Measurements from ENCODE around the gene SPATA16. TPM values are rescaled to one million over a fixed set of nuclear protein-coding genes. Genes with fewer than 3 reads are reported as not detected.

The SPATA16 gene
- total RNA-seq, 2 donors from 2014 or later, result not detected

DNA sequence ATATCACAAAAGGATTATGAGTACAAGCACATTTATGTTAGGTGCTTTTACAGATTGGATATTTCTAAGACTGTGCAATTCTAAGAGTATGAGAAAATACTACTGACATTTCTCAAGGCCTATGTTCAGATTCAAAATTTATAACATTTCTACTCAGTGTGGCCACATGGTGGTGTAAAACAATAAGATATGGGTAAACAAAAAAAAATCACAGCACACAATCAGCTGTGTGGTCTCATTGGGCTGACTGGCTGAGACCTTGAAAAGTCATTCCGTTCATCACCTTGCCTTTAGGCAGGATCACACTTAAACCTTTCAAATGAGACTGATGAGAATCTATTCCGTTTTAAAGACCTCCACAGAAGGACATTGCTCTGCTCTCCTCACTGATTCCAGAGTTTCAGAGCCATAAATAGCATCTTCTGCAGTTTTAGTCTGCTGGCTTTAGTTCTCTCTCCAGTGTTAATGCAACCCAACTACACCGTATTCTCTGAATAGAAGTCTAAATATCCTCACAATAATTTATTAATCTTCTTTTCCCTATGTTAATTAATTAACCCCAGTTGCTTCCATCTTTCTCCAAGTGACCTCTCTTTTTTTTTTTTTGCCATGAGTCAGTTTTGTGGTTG is 158.2 kb downstream of the SPATA16 start:
- H3K27ac ChIP-seq (ENCODE audit: low read depth, low read length), result no peak overlapping the region
- 71 to 84% methylated on average over 2 to 3 of the region's 3 CpGs for WGBS, 2 experiments (ENCODE audit: insufficient coverage in 1 of 2, insufficient read length in 1 of 2)
- no peak overlapping the region for H3K9ac ChIP-seq (ENCODE audit: extremely low read depth, low read length, poor library complexity, severe bottlenecking)
- no peaks in the 10 kb centered on the region for H3K36me3 Mint-ChIP-seq (ENCODE audit: low read depth)
- H3K9me3 Mint-ChIP-seq, result no peaks in the 10 kb centered on the region
- H3K4me1 Mint-ChIP-seq, result no peaks in the 10 kb centered on the region
- no peaks in the 10 kb centered on the region for H3K27me3 Mint-ChIP-seq (ENCODE audit: insufficient read depth)
- no peaks in the 10 kb centered on the region for H3K36me3 ChIP-seq (ENCODE audit: control insufficient read depth, insufficient read depth, low read length)
- no peak for DNase-seq
- TF ChIP-seq CTCF (conservative IDR thresholded peaks at IDR 0.05), result peak; percentile 41
- no peaks in the 10 kb centered on the region for H3K27me3 ChIP-seq (ENCODE audit: control insufficient read depth, insufficient read depth, low read length, poor library complexity, severe bottlenecking)
- H3K4me1 ChIP-seq (ENCODE audit: control insufficient read depth, insufficient read depth, low read length), result no peaks in the 10 kb centered on the region
- no peaks in the 10 kb centered on the region for H3K9me3 ChIP-seq (ENCODE audit: control insufficient read depth, low read length)
- no peak overlapping the region for H3K4me3 ChIP-seq (ENCODE audit: low read length)
- H3K27ac Mint-ChIP-seq, result no peak overlapping the region
- no peak overlapping the region for H3K4me3 Mint-ChIP-seq

DNA sequence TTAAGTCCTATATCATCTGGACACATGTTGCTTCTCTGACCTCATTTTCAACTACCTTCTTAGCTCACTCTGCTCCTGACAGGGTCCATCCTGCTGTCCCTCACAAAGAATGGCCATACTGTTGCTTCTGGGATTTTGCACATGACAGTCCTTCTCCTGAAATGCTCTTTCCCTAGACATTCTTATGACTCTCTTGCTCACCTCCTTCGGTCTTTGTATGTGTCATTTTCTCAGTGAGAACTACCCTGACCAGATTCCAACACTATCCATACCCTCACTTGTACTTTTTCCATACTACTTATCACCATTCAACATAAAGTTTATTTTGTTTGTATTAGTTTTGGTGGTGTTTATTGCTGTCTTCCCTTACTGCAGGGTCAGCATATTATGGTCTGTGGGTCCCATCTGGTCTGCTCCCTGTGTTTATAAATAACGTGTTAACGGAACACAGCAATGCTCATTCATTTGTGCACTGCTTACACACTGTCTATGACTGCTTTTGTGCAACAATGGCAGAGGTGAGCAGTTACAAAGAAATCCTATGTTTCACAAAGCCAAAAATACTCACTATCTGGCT is 159.5 kb downstream of the SPATA16 start:
- Mint-ChIP-seq H3K9me3 (no peaks in the 10 kb centered on the region), H3K36me3 (ENCODE audit: low read depth) (no peaks in the 10 kb centered on the region), H3K4me1 (no peaks in the 10 kb centered on the region), H3K27ac (no peak overlapping the region), H3K4me3 (no peak overlapping the region), H3K27me3 (ENCODE audit: insufficient read depth) (no peaks in the 10 kb centered on the region)
- Histone ChIP-seq H3K36me3 (ENCODE audit: control insufficient read depth, insufficient read depth, low read length) (no peaks in the 10 kb centered on the region), H3K27me3 (ENCODE audit: control insufficient read depth, insufficient read depth, low read length, poor library complexity, severe bottlenecking) (no peaks in the 10 kb centered on the region), H3K4me1 (ENCODE audit: control insufficient read depth, insufficient read depth, low read length) (no peaks in the 10 kb centered on the region), H3K27ac (ENCODE audit: low read depth, low read length) (no peak overlapping the region), H3K9me3 (ENCODE audit: control insufficient read depth, low read length) (no peaks in the 10 kb centered on the region), H3K4me3 (ENCODE audit: low read length) (no peak overlapping the region), H3K9ac (ENCODE audit: extremely low read depth, low read length, poor library complexity, severe bottlenecking) (no peak overlapping the region)
- no peak for TF ChIP-seq CTCF (conservative IDR thresholded peaks at IDR 0.05)
- no peak for DNase-seq
- WGBS, 2 experiments (ENCODE audit: insufficient coverage in 1 of 2, insufficient read length in 1 of 2), result 88 to 91% methylated on average over 3 of the region's 3 CpGs

DNA sequence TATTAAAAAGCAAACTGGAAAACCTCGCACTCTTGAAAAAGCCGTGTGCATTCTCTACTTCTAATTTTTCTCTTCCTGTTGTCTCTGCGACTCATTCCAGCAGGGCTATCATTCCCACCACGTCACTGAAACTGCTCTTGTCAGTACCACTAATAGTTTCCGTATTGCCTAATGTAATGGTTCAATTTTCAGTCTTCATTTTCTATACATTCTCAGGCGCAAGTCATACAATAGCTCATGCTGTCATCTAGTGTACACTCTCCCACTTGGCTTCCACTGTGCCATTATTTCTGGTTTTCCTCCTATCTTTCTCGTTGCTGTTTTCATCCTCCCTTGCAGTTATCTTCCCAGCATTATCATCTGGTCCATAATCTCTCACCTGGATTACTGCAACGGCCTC is 160.2 kb downstream of the SPATA16 start:
- WGBS, 2 experiments (ENCODE audit: insufficient coverage in 1 of 2, insufficient read length in 1 of 2), result 90 to 93% methylated on average over 8 of the region's 8 CpGs
- Histone ChIP-seq H3K27ac (ENCODE audit: low read depth, low read length) (no peak overlapping the region), H3K9ac (ENCODE audit: extremely low read depth, low read length, poor library complexity, severe bottlenecking) (no peak overlapping the region), H3K27me3 (ENCODE audit: control insufficient read depth, insufficient read depth, low read length, poor library complexity, severe bottlenecking) (no peaks in the 10 kb centered on the region), H3K4me1 (ENCODE audit: control insufficient read depth, insufficient read depth, low read length) (no peaks in the 10 kb centered on the region), H3K9me3 (ENCODE audit: control insufficient read depth, low read length) (no peaks in the 10 kb centered on the region), H3K4me3 (ENCODE audit: low read length) (no peak overlapping the region), H3K36me3 (ENCODE audit: control insufficient read depth, insufficient read depth, low read length) (no peaks in the 10 kb centered on the region)
- H3K27ac Mint-ChIP-seq, result no peak overlapping the region
- no peak for DNase-seq
- no peaks in the 10 kb centered on the region for H3K27me3 Mint-ChIP-seq (ENCODE audit: insufficient read depth)
- H3K9me3 Mint-ChIP-seq, result no peaks in the 10 kb centered on the region
- no peaks in the 10 kb centered on the region for H3K36me3 Mint-ChIP-seq (ENCODE audit: low read depth)
- no peaks in the 10 kb centered on the region for H3K4me1 Mint-ChIP-seq
- H3K4me3 Mint-ChIP-seq, result no peak overlapping the region
- TF ChIP-seq CTCF (conservative IDR thresholded peaks at IDR 0.05), result no peak

Data from endodermal cell (in vitro differentiated cells).